SK-N-MC (cell line): ENCODE data around the gene TRPM2.
"Not testable (repeated sequence)": the region's sequence is repeated elsewhere in the genome, so short reads cannot be mapped to it uniquely, and the experiment has no call there.

Experiments used
- DNase-seq: peaks from one replicate; pipeline ENCODE4 v3.0.0-alpha.2; 2011; ENCODE audit warnings: low read depth, low spot score
- H3K27ac ChIP-seq: fragments of 200-600 bp; sonication (generic); 2 replicates; pipeline ENCODE4 v1.5.1; 2016; ENCODE audit warnings: mixed run types
- H3K36me3 ChIP-seq: fragments of 200-600 bp; sonication (generic); 2 replicates; pipeline ENCODE4 v1.6.1; 2017; ENCODE audit warnings: antibody characterized with exemption, low read length, mixed read lengths; ENCODE audit not compliant: insufficient read depth
- H3K4me3 ChIP-seq: fragments of 200-600 bp; sonication (generic); 2 replicates; pipeline ENCODE4 v1.5.1; 2016
- H3K9ac ChIP-seq: fragments of 200-600 bp; sonication (generic); 2 replicates; pipeline ENCODE4 v1.8.0; 2017; ENCODE audit warnings: mixed run types, mixed read lengths; ENCODE audit not compliant: insufficient read length
- H3K9me3 ChIP-seq: fragments of 200-600 bp; sonication (generic); 2 replicates; pipeline ENCODE4 v1.6.1; 2017; ENCODE audit warnings: low read depth, mild to moderate bottlenecking, antibody characterized with exemption, low read length, moderate library complexity, mixed read lengths
- EZH2 ChIP-seq: fragments of 200-600 bp; sonication (generic); IDR thresholded peaks from one replicate; pipeline ENCODE4 v1.6.1; 2017; ENCODE audit warnings: antibody characterized with exemption
- FOXP2 ChIP-seq: optimal IDR thresholded peaks from 2 replicates; pipeline ENCODE3; 2011; ENCODE audit warnings: mild to moderate bottlenecking, moderate library complexity; ENCODE audit not compliant: insufficient read depth; ENCODE audit errors: extremely low read length, control extremely low read depth
- POLR2AphosphoS5 ChIP-seq: IDR thresholded peaks from 2 replicates; pipeline ENCODE4 v1.6.1; 2012; ENCODE audit warnings: mild to moderate bottlenecking, low read depth, low read length, borderline replicate concordance

Gene TRPM2

GRCh38 chr21:44478801-44479167 lies 125.4 kb downstream of the TRPM2 start:
- TF ChIP-seq POLR2AphosphoS5 = no peak
- TF ChIP-seq EZH2 = no peak
- no peak for TF ChIP-seq FOXP2
- DNase-seq = no peak

GRCh38 chr21:44479556-44480199 lies 126.3 kb downstream of the TRPM2 start:
- not testable (repeated sequence) for H3K9ac ChIP-seq, H3K36me3 ChIP-seq, H3K4me3 ChIP-seq, H3K27ac ChIP-seq, DNase-seq, H3K9me3 ChIP-seq

More at GRCh38 chr21:44478801-44479167, 125.4 kb downstream of the TRPM2 start:
- Histone ChIP-seq H3K27ac (no peak overlapping the region), H3K9ac (no peak overlapping the region), H3K36me3 (no peaks in the 10 kb centered on the region), H3K9me3 (no peaks in the 10 kb centered on the region), H3K4me3 (no peak overlapping the region)

- TF ChIP-seq EZH2 (no peak), FOXP2 (no peak), POLR2AphosphoS5 (no peak)
- Histone ChIP-seq H3K9me3 (no peaks in the 10 kb centered on the region), H3K27ac (no peak overlapping the region), H3K9ac (no peak overlapping the region), H3K4me3 (no peak overlapping the region), H3K36me3 (no peaks in the 10 kb centered on the region)
- no peak for DNase-seq
Measured at GRCh38 chr21:44480200-44481053, 127.0 kb downstream of the TRPM2 start.

- H3K9me3 ChIP-seq = no peaks in the 10 kb centered on the region
- DNase-seq = no peak
- peak overlapping the region; percentile 19; the same call in 1 of the 2 replicates for H3K27ac ChIP-seq
- no peak for TF ChIP-seq EZH2
- no peak for TF ChIP-seq POLR2AphosphoS5
- TF ChIP-seq FOXP2 = no peak
- no peaks in the 10 kb centered on the region for H3K36me3 ChIP-seq
- H3K4me3 ChIP-seq = no peak overlapping the region
- no peak overlapping the region for H3K9ac ChIP-seq
Measured at GRCh38 chr21:44482581-44483287, 129.3 kb downstream of the TRPM2 start.

GRCh38 chr21:44483288-44484237 lies 130.1 kb downstream of the TRPM2 start:
- TF ChIP-seq POLR2AphosphoS5 = no peak
- no peak for TF ChIP-seq EZH2
- TF ChIP-seq FOXP2 = no peak
- H3K27ac ChIP-seq = no peak overlapping the region
- no peak overlapping the region for H3K9ac ChIP-seq
- no peaks in the 10 kb centered on the region for H3K9me3 ChIP-seq
- no peak for DNase-seq
- no peak overlapping the region for H3K4me3 ChIP-seq
- H3K36me3 ChIP-seq = no peaks in the 10 kb centered on the region

- Histone ChIP-seq H3K27ac (no peak overlapping the region), H3K36me3 (no peaks in the 10 kb centered on the region), H3K4me3 (no peak overlapping the region), H3K9me3 (no peaks in the 10 kb centered on the region), H3K9ac (no peak overlapping the region)
- DNase-seq = no peak
- TF ChIP-seq EZH2 = no peak
- TF ChIP-seq POLR2AphosphoS5 = no peak
- no peak for TF ChIP-seq FOXP2
Measured at GRCh38 chr21:44484498-44485253, 131.3 kb downstream of the TRPM2 start.

- Histone ChIP-seq H3K36me3 (no peaks in the 10 kb centered on the region), H3K4me3 (no peak overlapping the region), H3K27ac (no peak overlapping the region), H3K9ac (no peak overlapping the region), H3K9me3 (no peaks in the 10 kb centered on the region)
- no peak for TF ChIP-seq EZH2
- no peak for TF ChIP-seq POLR2AphosphoS5
- DNase-seq = no peak
Measured at GRCh38 chr21:44485254-44485793, 131.9 kb downstream of the TRPM2 start.
